GM23338 (cell line): Measurements from ENCODE around the gene KCNH6.

ENCODE experiments used
- EZH2 ChIP-seq: fragments of 200-600 bp; sonication (generic); IDR thresholded peaks from one replicate; pipeline ENCODE4 v1.8.0; 2017; ENCODE audit warnings: antibody characterized with exemption, mild to moderate bottlenecking, low read depth; ENCODE audit not compliant: unreplicated experiment
- TF ChIP-seq, protein P1 (sequence below), 2 experiments: fragments of 200-600 bp in 1 of 2; sonication (generic) in 1 of 2; conservative IDR thresholded peaks; 2 replicates each; pipeline versions ENCODE4 v1.5.1 to v1.6.1; 2016 to 2017; ENCODE audit warnings: antibody characterized with exemption in 2 of 2, low read depth in 2 of 2, mild to moderate bottlenecking in 2 of 2, moderate library complexity in 1 of 2

DNA sequence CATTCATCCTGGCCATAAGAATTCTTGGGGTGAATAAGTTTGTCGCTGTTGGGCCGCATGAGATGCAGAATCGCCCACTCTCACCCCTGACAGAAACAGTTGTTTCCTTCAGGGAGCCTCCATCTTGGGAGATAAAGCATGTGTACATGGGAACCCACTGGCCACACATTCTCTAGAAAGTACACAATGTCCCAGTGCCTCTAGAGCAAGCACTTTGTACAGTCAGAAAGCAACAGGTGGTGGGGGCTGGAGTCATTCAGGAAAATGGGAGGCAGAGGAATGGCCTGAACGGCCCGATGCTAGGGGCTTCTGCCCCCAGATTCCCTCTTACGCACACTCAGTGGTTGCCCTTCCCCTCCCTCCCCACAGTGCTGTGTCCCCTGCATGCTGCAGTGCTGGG, 30.2 kb upstream of the KCNH6 start:
- TF ChIP-seq EZH2 = no peak
- TF ChIP-seq, protein P1, sequence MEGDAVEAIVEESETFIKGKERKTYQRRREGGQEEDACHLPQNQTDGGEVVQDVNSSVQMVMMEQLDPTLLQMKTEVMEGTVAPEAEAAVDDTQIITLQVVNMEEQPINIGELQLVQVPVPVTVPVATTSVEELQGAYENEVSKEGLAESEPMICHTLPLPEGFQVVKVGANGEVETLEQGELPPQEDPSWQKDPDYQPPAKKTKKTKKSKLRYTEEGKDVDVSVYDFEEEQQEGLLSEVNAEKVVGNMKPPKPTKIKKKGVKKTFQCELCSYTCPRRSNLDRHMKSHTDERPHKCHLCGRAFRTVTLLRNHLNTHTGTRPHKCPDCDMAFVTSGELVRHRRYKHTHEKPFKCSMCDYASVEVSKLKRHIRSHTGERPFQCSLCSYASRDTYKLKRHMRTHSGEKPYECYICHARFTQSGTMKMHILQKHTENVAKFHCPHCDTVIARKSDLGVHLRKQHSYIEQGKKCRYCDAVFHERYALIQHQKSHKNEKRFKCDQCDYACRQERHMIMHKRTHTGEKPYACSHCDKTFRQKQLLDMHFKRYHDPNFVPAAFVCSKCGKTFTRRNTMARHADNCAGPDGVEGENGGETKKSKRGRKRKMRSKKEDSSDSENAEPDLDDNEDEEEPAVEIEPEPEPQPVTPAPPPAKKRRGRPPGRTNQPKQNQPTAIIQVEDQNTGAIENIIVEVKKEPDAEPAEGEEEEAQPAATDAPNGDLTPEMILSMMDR (conservative IDR thresholded peaks at IDR 0.05; ENCODE audit: low read depth in 2 of 2) = no peak
